WTC11 (cell line): ENCODE data around the gene ADAM12. TPM values are rescaled to one million over a fixed set of nuclear protein-coding genes. Genes with fewer than 3 reads are reported as not detected.

Experiments
- ATAC-seq: fragments of 200-7000 bp; cut with Tn5 transposase; 2 replicates; pipeline ENCODE4 v1.10.0; 2021; ENCODE audit warnings: mild to moderate bottlenecking, moderate library complexity
- CTCF ChIA-PET: fragments of 300-600 bp; sonication (Branson Sonifier 250); formaldehyde crosslinking; loops from one replicate; lab custom pipeline; 2021; ENCODE audit warnings: antibody characterized with exemption; lab: Charles Lee
- POLR2A ChIA-PET: fragments of 350-600 bp; sonication (Branson Sonifier 250); formaldehyde crosslinking; loops from one replicate; lab custom pipeline; 2021; ENCODE audit warnings: antibody characterized with exemption; lab: Charles Lee
- DNase-seq: peaks from one replicate; pipeline ENCODE4 v3.0.0; 2021; ENCODE audit warnings: low spot score
- H3K27ac Mint-ChIP-seq: 2 replicates; pipeline ENCODE4 v1.8.0; 2021; ENCODE audit warnings: mixed read lengths
- H3K27me3 Mint-ChIP-seq: 2 replicates; pipeline ENCODE4 v1.8.0; 2021; ENCODE audit warnings: low read depth, mild to moderate bottlenecking, moderate library complexity, mixed read lengths
- H3K36me3 Mint-ChIP-seq: 2 replicates; pipeline ENCODE4 v1.8.0; 2021; ENCODE audit warnings: mixed read lengths
- H3K4me1 Mint-ChIP-seq: 2 replicates; pipeline ENCODE4 v1.8.0; 2022; ENCODE audit warnings: mixed read lengths
- H3K4me3 Mint-ChIP-seq: 2 replicates; pipeline ENCODE4 v1.8.0; 2021; ENCODE audit warnings: mild to moderate bottlenecking, moderate library complexity, mixed read lengths
- H3K9me3 Mint-ChIP-seq: 2 replicates; pipeline ENCODE4 v1.8.0; 2021; ENCODE audit warnings: mixed read lengths
- E2F4 ChIP-seq: sonication (generic); formaldehyde crosslinking; IDR thresholded peaks from 2 replicates; pipeline ENCODE4 v1.8.1; 2022; ENCODE audit warnings: low read depth, mild to moderate bottlenecking, moderate library complexity, missing genetic modification reagents, borderline replicate concordance
- ESRRA ChIP-seq: sonication (generic); formaldehyde crosslinking; IDR thresholded peaks from 2 replicates; pipeline ENCODE4 v1.8.1; 2022; ENCODE audit warnings: mild to moderate bottlenecking, missing genetic modification reagents, borderline replicate concordance
- FOXJ3 ChIP-seq: sonication (generic); formaldehyde crosslinking; IDR thresholded peaks from 2 replicates; pipeline ENCODE4 v1.9.0; 2021; ENCODE audit warnings: missing genetic modification reagents, mild to moderate bottlenecking, borderline replicate concordance
- FOXK1 ChIP-seq: sonication (generic); formaldehyde crosslinking; IDR thresholded peaks from 2 replicates; pipeline ENCODE4 v1.8.0; 2022; ENCODE audit warnings: mild to moderate bottlenecking, moderate library complexity, missing genetic modification reagents
- GRHL2 ChIP-seq: fragments of 250-450 bp; sonication (Bioruptor Pico); IDR thresholded peaks from 2 replicates; pipeline ENCODE4 v1.8.0; 2022; ENCODE audit warnings: mild to moderate bottlenecking, moderate library complexity; ENCODE audit not compliant: insufficient replicate concordance, severe bottlenecking
- IRF1 ChIP-seq: sonication (generic); formaldehyde crosslinking; IDR thresholded peaks from 2 replicates; pipeline ENCODE4 v1.8.0; 2023; ENCODE audit warnings: missing genetic modification reagents
- JUN ChIP-seq: sonication (generic); formaldehyde crosslinking; IDR thresholded peaks from 2 replicates; pipeline ENCODE4 v1.8.0; 2023; ENCODE audit warnings: mild to moderate bottlenecking, missing genetic modification reagents
- KAT7 ChIP-seq: sonication (generic); formaldehyde crosslinking; IDR thresholded peaks from 2 replicates; pipeline ENCODE4 v1.8.1; 2023; ENCODE audit warnings: missing genetic modification reagents, mild to moderate bottlenecking, borderline replicate concordance
- MYBL2 ChIP-seq: sonication (generic); formaldehyde crosslinking; IDR thresholded peaks from 2 replicates; pipeline ENCODE4 v1.8.1; 2023; ENCODE audit warnings: mild to moderate bottlenecking, moderate library complexity, missing genetic modification reagents
- NFE2L1 ChIP-seq: sonication (generic); formaldehyde crosslinking; IDR thresholded peaks from 2 replicates; pipeline ENCODE4 v1.8.1; 2023; ENCODE audit warnings: missing genetic modification reagents
- NR1H2 ChIP-seq: sonication (generic); formaldehyde crosslinking; IDR thresholded peaks from 2 replicates; pipeline ENCODE4 v1.9.0; 2021; ENCODE audit warnings: mild to moderate bottlenecking, moderate library complexity, missing genetic modification reagents
- NR2C2 ChIP-seq: sonication (generic); formaldehyde crosslinking; IDR thresholded peaks from 2 replicates; pipeline ENCODE4 v1.8.0; 2022; ENCODE audit warnings: mild to moderate bottlenecking, missing genetic modification reagents
- NR3C1 ChIP-seq: sonication (generic); formaldehyde crosslinking; conservative IDR thresholded peaks from 2 replicates; pipeline ENCODE4 v1.8.1; 2023; ENCODE audit warnings: low read depth, mild to moderate bottlenecking, missing genetic modification reagents
- SMAD3 ChIP-seq: sonication (generic); formaldehyde crosslinking; IDR thresholded peaks from 2 replicates; pipeline ENCODE4 v1.8.0; 2022; ENCODE audit warnings: missing genetic modification reagents, mild to moderate bottlenecking, borderline replicate concordance
- ZNF317 ChIP-seq: sonication (generic); formaldehyde crosslinking; IDR thresholded peaks from 2 replicates; pipeline ENCODE4 v1.8.1; 2023; ENCODE audit warnings: low read depth, mild to moderate bottlenecking, moderate library complexity, missing genetic modification reagents, borderline replicate concordance
- ZNF425 ChIP-seq: fragments of 250-450 bp; sonication (Bioruptor Pico); conservative IDR thresholded peaks from 2 replicates; pipeline ENCODE4 v1.9.0; 2021; ENCODE audit warnings: mild to moderate bottlenecking
- ZNF512 ChIP-seq: sonication (generic); formaldehyde crosslinking; IDR thresholded peaks from 2 replicates; pipeline ENCODE4 v1.8.1; 2022; ENCODE audit warnings: missing genetic modification reagents, borderline replicate concordance
- ZNF532 ChIP-seq: fragments of 250-450 bp; sonication (Bioruptor Pico); IDR thresholded peaks from 2 replicates; pipeline ENCODE4 v1.9.0; 2021; ENCODE audit warnings: mild to moderate bottlenecking, borderline replicate concordance
- total RNA-seq: library from RNA; stranded (reverse); gene quantifications from 3 replicates; pipeline ENCODE4 v1.2.3, GENCODE V29; 2021

ADAM12 gene
- total RNA-seq, 1 experiment from 2014 or later, result 0.22 TPM

GRCh38 chr10:126104767-126105166, 283.5 kb downstream of the ADAM12 start:
- no peaks in the 10 kb centered on the region for H3K9me3 Mint-ChIP-seq
- CTCF ChIA-PET, result interaction anchor here (0.7 kb wide), 1 partner anchor 11 kb away, joined by 3 read pairs; no protein-coding TSS in a partner anchor

GRCh38 chr10:126102636-126103035, 285.6 kb downstream of the ADAM12 start:
- H3K27ac Mint-ChIP-seq, result no peak overlapping the region

More at GRCh38 chr10:126104767-126105166, 283.5 kb downstream of the ADAM12 start:
- Mint-ChIP-seq H3K27me3 (no peaks in the 10 kb centered on the region), H3K36me3 (no peaks in the 10 kb centered on the region), H3K4me3 (no peak overlapping the region), H3K4me1 (peaks cover 15% of the 10 kb centered on the region)
- POLR2A ChIA-PET, result no interaction called here
- DNase-seq, result no peak
- no peak for TF ChIP-seq FOXJ3 (CRISPR knock-in tag)
- no peak for TF ChIP-seq NR3C1
- TF ChIP-seq JUN (CRISPR knock-in tag), result no peak
- no peak for TF ChIP-seq ZNF317 (CRISPR knock-in tag)
- TF ChIP-seq E2F4 (CRISPR knock-in tag), result no peak
- no peak for TF ChIP-seq NR2C2 (CRISPR knock-in tag)
- no peak for TF ChIP-seq NFE2L1 (CRISPR knock-in tag)
- TF ChIP-seq FOXK1 (CRISPR knock-in tag), result no peak
- no peak for TF ChIP-seq ZNF425 (CRISPR knock-in tag)
- TF ChIP-seq, all 79 proteins: peak for 0
- no peak overlapping the region for H3K27ac Mint-ChIP-seq
- no peak for ATAC-seq

GRCh38 chr10:126101736-126102135, 286.5 kb downstream of the ADAM12 start:
- ATAC-seq (no peak; the same call in 1 of the 2 replicates), DNase-seq (no peak)
- Mint-ChIP-seq H3K27me3 (no peaks in the 10 kb centered on the region), H3K36me3 (no peaks in the 10 kb centered on the region), H3K4me1 (peaks cover 15% of the 10 kb centered on the region), H3K4me3 (no peak overlapping the region), H3K9me3 (no peaks in the 10 kb centered on the region), H3K27ac (no peak overlapping the region)
- ChIA-PET CTCF (no interaction called here), POLR2A (no interaction called here)
- no peak for TF ChIP-seq ZNF512 (CRISPR knock-in tag)
- TF ChIP-seq NR1H2 (CRISPR knock-in tag), result no peak
- TF ChIP-seq MYBL2 (CRISPR knock-in tag), result no peak
- TF ChIP-seq ZNF532 (CRISPR knock-in tag), result no peak
- TF ChIP-seq GRHL2 (CRISPR knock-in tag), result no peak
- TF ChIP-seq KAT7 (CRISPR knock-in tag), result no peak
- no peak for TF ChIP-seq ESRRA (CRISPR knock-in tag)

More at GRCh38 chr10:126102636-126103035, 285.6 kb downstream of the ADAM12 start:
- H3K9me3 Mint-ChIP-seq, result no peaks in the 10 kb centered on the region
- POLR2A ChIA-PET, result no interaction called here
- no peak for TF ChIP-seq IRF1
- no peak for TF ChIP-seq SMAD3
- ATAC-seq, result no peak
- H3K36me3 Mint-ChIP-seq, result no peaks in the 10 kb centered on the region
- CTCF ChIA-PET, result no interaction called here
- no peak overlapping the region for H3K4me3 Mint-ChIP-seq
- no peak for DNase-seq
- peaks cover 15% of the 10 kb centered on the region for H3K4me1 Mint-ChIP-seq
- no peaks in the 10 kb centered on the region for H3K27me3 Mint-ChIP-seq
